SK-N-MC (cell line): ENCODE data around the gene S100A5.

Source experiments
- DNase-seq: peaks from one replicate; pipeline ENCODE4 v3.0.0-alpha.2; 2011; ENCODE audit warnings: low read depth, low spot score
- H3K27ac ChIP-seq: fragments of 200-600 bp; sonication (generic); 2 replicates; pipeline ENCODE4 v1.5.1; 2016; ENCODE audit warnings: mixed run types
- H3K36me3 ChIP-seq: fragments of 200-600 bp; sonication (generic); 2 replicates; pipeline ENCODE4 v1.6.1; 2017; ENCODE audit warnings: antibody characterized with exemption, low read length, mixed read lengths; ENCODE audit not compliant: insufficient read depth
- H3K4me3 ChIP-seq: fragments of 200-600 bp; sonication (generic); 2 replicates; pipeline ENCODE4 v1.5.1; 2016
- H3K9ac ChIP-seq: fragments of 200-600 bp; sonication (generic); 2 replicates; pipeline ENCODE4 v1.8.0; 2017; ENCODE audit warnings: mixed run types, mixed read lengths; ENCODE audit not compliant: insufficient read length
- H3K9me3 ChIP-seq: fragments of 200-600 bp; sonication (generic); 2 replicates; pipeline ENCODE4 v1.6.1; 2017; ENCODE audit warnings: low read depth, mild to moderate bottlenecking, antibody characterized with exemption, low read length, moderate library complexity, mixed read lengths
- EZH2 ChIP-seq: fragments of 200-600 bp; sonication (generic); IDR thresholded peaks from one replicate; pipeline ENCODE4 v1.6.1; 2017; ENCODE audit warnings: antibody characterized with exemption
- FOXP2 ChIP-seq: optimal IDR thresholded peaks from 2 replicates; pipeline ENCODE3; 2011; ENCODE audit warnings: mild to moderate bottlenecking, moderate library complexity; ENCODE audit not compliant: insufficient read depth; ENCODE audit errors: extremely low read length, control extremely low read depth
- POLR2AphosphoS5 ChIP-seq: IDR thresholded peaks from 2 replicates; pipeline ENCODE4 v1.6.1; 2012; ENCODE audit warnings: mild to moderate bottlenecking, low read depth, low read length, borderline replicate concordance

The S100A5 gene

GRCh38 chr1:153537376-153537730 lies 3.4 kb downstream of the S100A5 start:
- Histone ChIP-seq H3K9me3 (no peaks in the 10 kb centered on the region), H3K27ac (no peak overlapping the region), H3K4me3 (no peak overlapping the region), H3K9ac (no peak overlapping the region), H3K36me3 (no peaks in the 10 kb centered on the region)
- TF ChIP-seq FOXP2, result no peak
- TF ChIP-seq EZH2, result no peak
- no peak for TF ChIP-seq POLR2AphosphoS5
- no peak for DNase-seq

GRCh38 chr1:153536671-153537375 lies 3.9 kb downstream of the S100A5 start:
- no peak for TF ChIP-seq POLR2AphosphoS5
- no peak for TF ChIP-seq EZH2
- TF ChIP-seq FOXP2, result no peak
- H3K9ac ChIP-seq, result no peak overlapping the region
- no peaks in the 10 kb centered on the region for H3K9me3 ChIP-seq
- no peak for DNase-seq
- no peak overlapping the region for H3K4me3 ChIP-seq
- no peaks in the 10 kb centered on the region for H3K36me3 ChIP-seq
- no peak overlapping the region for H3K27ac ChIP-seq

- no peak overlapping the region for H3K4me3 ChIP-seq
- no peak overlapping the region for H3K27ac ChIP-seq
- TF ChIP-seq POLR2AphosphoS5 (no peak; the same call in 1 of the 2 replicates), FOXP2 (no peak), EZH2 (no peak)
- no peaks in the 10 kb centered on the region for H3K36me3 ChIP-seq
- no peak for DNase-seq
- H3K9ac ChIP-seq, result no peak overlapping the region
- H3K9me3 ChIP-seq, result no peaks in the 10 kb centered on the region
Measured at GRCh38 chr1:153536012-153536670, 4.6 kb downstream of the S100A5 start.

GRCh38 chr1:153535242-153536011 lies 5.3 kb downstream of the S100A5 start, which contains the start of gene S100A6:
Gene S100A6 (minus strand): TSS chr1:153535991. CDS start chr1:153535339, 652 bp downstream.
- no peaks in the 10 kb centered on the region for H3K36me3 ChIP-seq
- no peaks in the 10 kb centered on the region for H3K9me3 ChIP-seq
- DNase-seq, result no peak
- no peak within 1 kb of the TSS for H3K4me3 ChIP-seq
- TF ChIP-seq EZH2, result no peak
- TF ChIP-seq FOXP2, result no peak
- H3K27ac ChIP-seq, result no peak within 1 kb of the TSS
- H3K9ac ChIP-seq, result no peak within 1 kb of the TSS

- no peak for DNase-seq
- Histone ChIP-seq H3K9ac (no peak overlapping the region), H3K9me3 (no peaks in the 10 kb centered on the region), H3K4me3 (no peak overlapping the region), H3K27ac (no peak overlapping the region), H3K36me3 (no peaks in the 10 kb centered on the region)
- TF ChIP-seq POLR2AphosphoS5, result no peak
- TF ChIP-seq EZH2, result no peak
- no peak for TF ChIP-seq FOXP2
Measured at GRCh38 chr1:153534925-153535241, 5.9 kb downstream of the S100A5 start.

- Histone ChIP-seq H3K27ac (no peak overlapping the region), H3K4me3 (no peak overlapping the region), H3K9ac (no peak overlapping the region), H3K36me3 (no peaks in the 10 kb centered on the region), H3K9me3 (no peaks in the 10 kb centered on the region)
- DNase-seq, result no peak
- TF ChIP-seq POLR2AphosphoS5, result no peak
- no peak for TF ChIP-seq FOXP2
- no peak for TF ChIP-seq EZH2
Measured at GRCh38 chr1:153534226-153534924, 6.4 kb downstream of the S100A5 start.

- Histone ChIP-seq H3K27ac (no peak overlapping the region), H3K9ac (no peak overlapping the region), H3K9me3 (no peaks in the 10 kb centered on the region), H3K4me3 (no peak overlapping the region), H3K36me3 (no peaks in the 10 kb centered on the region)
- TF ChIP-seq POLR2AphosphoS5 (no peak), FOXP2 (no peak), EZH2 (no peak)
- no peak for DNase-seq
Measured at GRCh38 chr1:153533689-153534201, 7.0 kb downstream of the S100A5 start.
